IMR-90 (cell line): ENCODE data around the gene NUDT16. TPM values are rescaled to one million over a fixed set of nuclear protein-coding genes. Genes with fewer than 3 reads are reported as not detected.
"Not testable (repeated sequence)": the region's sequence is repeated elsewhere in the genome, so short reads cannot be mapped to it uniquely, and the experiment has no call there.

Source experiments
- ATAC-seq: fragments of 200-7000 bp; cut with Tn5 transposase; 2 replicates; pipeline ENCODE4 v1.9.1; 2020; ENCODE audit warnings: low read depth, mild to moderate bottlenecking, moderate library complexity
- BruUV-seq: library from RNA; stranded (reverse); fragments of 400-500 nt; replicated peaks from 2 replicates; lab custom pipeline; 2021; lab: Mats Ljungman, UMichigan
- CTCF ChIA-PET: fragments of 300-600 bp; formaldehyde crosslinking; extraction: SDS; loops from one replicate; lab custom pipeline; 2021; ENCODE audit warnings: antibody characterized with exemption; lab: Yijun Ruan, JAX
- POLR2A ChIA-PET: fragments of 300-600 bp; sonication (Branson Sonifier 250); formaldehyde crosslinking; loops from one replicate; lab custom pipeline; 2022; ENCODE audit warnings: antibody characterized with exemption; ENCODE audit not compliant: unreplicated experiment; lab: Charles Lee
- DNase-seq: peaks from one replicate; pipeline ENCODE4 v3.0.0; 2013
- H2AFZ ChIP-seq: replicated peaks from 2 replicates; pipeline ENCODE3; 2013; ENCODE audit warnings: low read length, mild to moderate bottlenecking; ENCODE audit not compliant: poor library complexity
- H2AK5ac ChIP-seq: 2 replicates; pipeline ENCODE4 v1.6.1; 2013; ENCODE audit warnings: low read depth, low read length, inconsistent platforms
- H2AK9ac ChIP-seq: replicated peaks from 2 replicates; pipeline ENCODE3; 2013; ENCODE audit warnings: mild to moderate bottlenecking, low read depth, low read length, moderate library complexity; ENCODE audit not compliant: poor library complexity
- H2BK120ac ChIP-seq: 2 replicates; pipeline ENCODE4 v1.6.1; 2013; ENCODE audit warnings: low read depth, low read length, inconsistent platforms
- H2BK15ac ChIP-seq: 3 replicates; pipeline ENCODE4 v1.6.1; 2013; ENCODE audit warnings: low read depth, low read length, inconsistent platforms
- H2BK20ac ChIP-seq: 2 replicates; pipeline ENCODE4 v1.6.1; 2013; ENCODE audit warnings: low read depth, mild to moderate bottlenecking, inconsistent platforms, low read length, moderate library complexity
- H2BK5ac ChIP-seq: 2 replicates; pipeline ENCODE4 v1.6.1; 2013; ENCODE audit warnings: mild to moderate bottlenecking, low read depth, low read length, inconsistent platforms; ENCODE audit not compliant: poor library complexity, severe bottlenecking
- H3K14ac ChIP-seq: replicated peaks from 2 replicates; pipeline ENCODE4 v1.6.1; 2013; ENCODE audit warnings: low read depth, low read length, inconsistent platforms
- H3K18ac ChIP-seq: 2 replicates; pipeline ENCODE4 v1.6.1; 2013; ENCODE audit warnings: low read depth, low read length, control low read depth
- H3K23ac ChIP-seq: 2 replicates; pipeline ENCODE4 v1.6.1; 2013; ENCODE audit warnings: low read depth, low read length, inconsistent platforms
- H3K27ac ChIP-seq: 2 replicates; pipeline ENCODE4 v1.5.1; 2013; ENCODE audit warnings: mild to moderate bottlenecking, control low read depth, low read length; ENCODE audit not compliant: insufficient read depth
- H3K27me3 ChIP-seq: 2 replicates; pipeline ENCODE4 v1.6.1; 2013; ENCODE audit warnings: low read length; ENCODE audit not compliant: control insufficient read depth, insufficient read depth
- H3K36me3 ChIP-seq: 2 replicates; pipeline ENCODE4 v1.6.1; 2013; ENCODE audit warnings: low read length, mixed read lengths; ENCODE audit not compliant: control insufficient read depth, insufficient read depth
- H3K4ac ChIP-seq: 2 replicates; pipeline ENCODE4 v1.6.1; 2013; ENCODE audit warnings: low read depth, low read length, inconsistent platforms
- H3K4me1 ChIP-seq: 2 replicates; pipeline ENCODE4 v1.6.1; 2013; ENCODE audit warnings: low read length, mixed read lengths; ENCODE audit not compliant: control insufficient read depth, insufficient read depth
- H3K4me2 ChIP-seq: 2 replicates; pipeline ENCODE4 v1.6.1; 2013; ENCODE audit warnings: low read depth, mild to moderate bottlenecking, control low read depth, low read length, moderate library complexity
- H3K4me3 ChIP-seq: 2 replicates; pipeline ENCODE4 v1.5.1; 2013; ENCODE audit warnings: low read depth, mild to moderate bottlenecking, control low read depth, low read length, moderate library complexity; ENCODE audit not compliant: insufficient read depth
- H3K56ac ChIP-seq: 2 replicates; pipeline ENCODE4 v1.6.1; 2013; ENCODE audit warnings: low read length, inconsistent platforms; ENCODE audit not compliant: insufficient read depth; ENCODE audit errors: extremely low read depth
- H3K79me1 ChIP-seq, 2 experiments: 2 replicates each; pipeline ENCODE4 v1.6.1; 2013; ENCODE audit warnings: low read length in 2 of 2, inconsistent platforms in 1 of 2, low read depth in 1 of 2
- H3K9ac ChIP-seq: 2 replicates; pipeline ENCODE4 v1.6.1; 2013; ENCODE audit warnings: low read depth, low read length, control low read depth
- H3K9me1 ChIP-seq: 2 replicates; pipeline ENCODE4 v1.6.1; 2013; ENCODE audit warnings: low read length, inconsistent platforms; ENCODE audit not compliant: insufficient read depth
- H3K9me3 ChIP-seq: 2 replicates; pipeline ENCODE4 v1.6.1; 2013; ENCODE audit warnings: low read length; ENCODE audit not compliant: control insufficient read depth, insufficient read depth
- H4K20me1 ChIP-seq: 2 replicates; pipeline ENCODE4 v1.6.1; 2013; ENCODE audit warnings: low read length, inconsistent platforms; ENCODE audit not compliant: insufficient read depth
- H4K5ac ChIP-seq: 2 replicates; pipeline ENCODE4 v1.6.1; 2013; ENCODE audit warnings: mild to moderate bottlenecking, low read depth, low read length, control low read depth
- H4K8ac ChIP-seq, 2 experiments: 2 replicates each; pipeline ENCODE4 v1.6.1; 2013; ENCODE audit warnings: low read depth in 2 of 2, low read length in 2 of 2, control low read depth in 1 of 2, inconsistent platforms in 1 of 2
- H4K91ac ChIP-seq: 2 replicates; pipeline ENCODE4 v1.6.1; 2013; ENCODE audit warnings: low read depth, low read length, inconsistent platforms; ENCODE audit not compliant: insufficient read depth
- WGBS, 2 experiments: methylation state at CpG; one replicate each; pipeline versions ENCODE4 v1.1.5 to v1.1.7; 2013; ENCODE audit warnings: missing lambda C conversion rate in 2 of 2; ENCODE audit not compliant: insufficient read length in 1 of 2; ENCODE audit errors: extremely low coverage in 2 of 2; 5-methylcytosine and 5-hydroxymethylcytosine counted together
- dilution Hi-C: fragments of 300-500 bp; cut with HindIII; formaldehyde crosslinking; loops from one replicate; pipeline ENCODE4 v1.14.3; 2018; ENCODE audit warnings: low sequenced_read_pairs; ENCODE audit not compliant: unreplicated experiment
- in situ Hi-C: fragments of 300-500 bp; cut with MboI; formaldehyde crosslinking; loops from 3 replicates; pipeline ENCODE4 v1.14.3; 2019; ENCODE audit warnings: low sequenced_read_pairs, inconsistent platforms, mixed read lengths
- intact Hi-C: fragments of 100-400 bp; cut with micrococcal nuclease; formaldehyde crosslinking; loops from 2 replicates; pipeline ENCODE4 v1.10.0; 2022
- polyA plus RNA-seq, 3 experiments: library from polyadenylated mRNA; depleted of rRNA; stranded (reverse); fragments of >200 nt; gene quantifications; 2 replicates each; pipeline ENCODE4 v1.2.3, GENCODE V29; 2012; ENCODE audit warnings: low replicate concordance in 1 of 3
- total RNA-seq: library from RNA; depleted of rRNA; stranded (reverse); fragments of >200 nt; gene quantifications from 2 replicates; pipeline ENCODE4 v1.2.3, GENCODE V29; 2012

Gene NUDT16
- total and polyA plus RNA-seq, 2 of the 4 experiments (the other 2 are of a cell fraction), result 8.9 to 10.4 TPM

DNA sequence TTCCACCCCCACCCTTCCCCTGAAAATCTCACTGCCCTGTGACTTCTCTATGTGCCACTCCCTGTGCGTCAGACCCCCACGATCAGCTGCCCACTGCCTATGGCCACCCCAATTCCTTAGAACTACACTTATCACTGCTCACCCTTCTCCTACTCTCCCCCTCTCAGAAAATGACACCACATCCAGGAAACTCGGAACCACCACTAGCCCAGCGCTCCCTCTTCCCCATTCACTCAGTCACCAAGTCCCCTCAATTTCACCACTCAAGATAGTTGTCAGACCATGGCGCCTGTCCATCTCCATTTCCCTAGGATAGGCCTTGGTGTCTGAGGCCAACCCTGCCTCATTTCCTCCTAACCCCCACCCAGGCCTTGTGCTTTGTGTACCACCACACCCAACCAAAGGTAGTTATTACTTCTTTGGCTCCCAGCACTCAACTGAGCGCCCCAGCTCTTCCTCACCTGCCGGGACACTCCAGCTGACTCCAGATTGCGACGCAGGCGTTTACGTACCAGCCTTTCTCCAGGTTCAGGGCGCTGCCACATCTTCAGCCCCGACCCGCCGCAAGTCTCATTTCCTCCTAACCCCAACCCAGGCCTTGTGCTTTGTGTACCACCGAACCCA lies 641 bp upstream of the NUDT16 start:
- Histone ChIP-seq H3K4me3 (peak overlapping the region; percentile 65), H3K18ac (peak overlapping the region; percentile 42; the same call in 1 of the 2 replicates), H4K5ac (peak overlapping the region; percentile 24), H3K23ac (peak overlapping the region; percentile 56), H2AK9ac (peak overlapping the region; percentile 77), H3K4me2 (peak overlapping the region; percentile 94), H3K4ac (peak overlapping the region; percentile 86), H3K14ac (peak overlapping the region; percentile 95), H3K27ac (peak overlapping the region; percentile 41), H4K91ac (peak overlapping the region; percentile 79), H2BK120ac (peak overlapping the region; percentile 41; the same call in 1 of the 2 replicates), H4K8ac (peak overlapping the region; percentile 75 to 96; a peak in 3 of 4 replicates), H3K79me1 (peaks cover 19 to 41% of the 10 kb centered on the region in 2 experiments), H3K9ac (peak overlapping the region; percentile 66), H2BK5ac (peak overlapping the region; percentile 10), H2AK5ac (peak overlapping the region; percentile 34; the same call in 1 of the 2 replicates), H2AFZ (peak overlapping the region; percentile 97)
- BruUV-seq, H3K9me1 ChIP-seq, H4K20me1 ChIP-seq, dilution Hi-C loops, H3K4me1 ChIP-seq, H3K9me3 ChIP-seq, H2BK15ac ChIP-seq, H3K56ac ChIP-seq, in situ Hi-C loops, DNase-seq, H3K27me3 ChIP-seq, H2BK20ac ChIP-seq, H3K36me3 ChIP-seq: not testable (repeated sequence)
- ChIA-PET CTCF (interaction anchor here (0.6 to 1.4 kb wide), 3 partner anchors 22 to 347 kb away, joined by 3 read pairs; no protein-coding TSS in a partner anchor), POLR2A (interaction anchor here (0.6 kb wide), 1 partner anchor 56 kb away, joined by 4 read pairs; no protein-coding TSS in a partner anchor)
- intact Hi-C loops, result loop anchor here (5.0 kb wide), 2 partner anchors 121 to 489 kb away; partner anchors contain the start of genes ATP2C1 and MRPL3
- ATAC-seq, result peak; percentile 1; the same call in 1 of the 2 replicates
- 6% methylated on average over 14 of the region's 16 CpGs; no CpG with 5 or more reads in 1 of the 2 experiments for WGBS, 2 experiments
